GM19452 (cell line): ENCODE measurements around the gene RXRB.
A peak's percentile ranks its signal among the peaks of the same experiment; 100 is the strongest.

ENCODE experiments used
- ATAC-seq: cut with Tn5 transposase; IDR thresholded peaks from one replicate; pipeline ENCODE4 v1.9.1; 2021; ENCODE audit not compliant: unreplicated experiment

The RXRB gene

DNA sequence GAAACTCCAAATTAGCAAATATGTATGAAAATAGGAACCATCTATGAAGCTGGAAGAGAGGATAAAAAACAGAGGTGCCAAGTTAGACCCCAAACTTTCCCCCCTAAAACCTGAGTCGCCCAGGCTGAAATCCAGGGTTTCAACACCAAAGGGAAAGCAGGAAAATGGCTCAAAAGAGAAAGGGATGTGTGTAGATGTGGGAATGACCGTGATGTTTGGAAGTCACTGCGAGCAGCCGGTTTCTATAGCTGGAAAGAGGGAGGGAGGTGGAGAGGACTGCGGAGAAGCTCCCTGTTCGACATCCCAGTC, 12.3 kb upstream of the RXRB start:
- no peak for ATAC-seq

DNA sequence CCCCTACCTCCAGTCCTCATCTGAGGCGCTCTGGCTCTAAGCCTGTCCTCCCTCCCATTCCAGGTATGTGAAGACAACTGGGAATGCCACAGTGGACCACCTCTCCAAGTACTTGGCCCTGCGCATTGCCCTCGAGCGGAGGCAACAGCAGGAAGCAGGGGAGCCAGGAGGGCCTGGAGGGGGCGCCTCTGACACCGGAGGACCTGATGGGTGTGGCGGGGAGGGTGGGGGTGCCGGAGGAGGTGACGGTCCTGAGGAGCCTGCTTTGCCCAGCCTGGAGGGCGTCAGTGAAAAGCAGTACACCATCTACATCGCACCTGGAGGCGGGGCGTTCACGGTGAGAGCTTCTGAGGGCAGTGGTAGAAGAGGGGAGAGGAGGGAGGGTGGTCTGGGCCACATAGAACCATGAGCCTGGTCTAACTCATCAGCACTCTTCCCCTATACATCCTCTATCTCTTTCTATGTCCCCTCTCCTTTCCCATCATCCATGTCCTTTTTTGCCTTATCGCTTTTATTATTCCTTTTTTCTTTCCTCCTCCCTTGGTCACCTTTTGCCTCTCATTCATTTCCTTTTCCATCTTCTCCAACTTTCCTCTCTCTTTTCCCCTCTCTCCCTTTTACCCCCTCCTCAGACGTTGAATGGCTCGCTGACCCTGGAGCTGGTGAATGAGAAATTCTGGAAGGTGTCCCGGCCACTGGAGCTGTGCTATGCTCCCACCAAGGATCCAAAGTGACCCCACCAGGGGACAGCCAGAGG, 11.4 kb upstream of the RXRB start:
- no peak for ATAC-seq

DNA sequence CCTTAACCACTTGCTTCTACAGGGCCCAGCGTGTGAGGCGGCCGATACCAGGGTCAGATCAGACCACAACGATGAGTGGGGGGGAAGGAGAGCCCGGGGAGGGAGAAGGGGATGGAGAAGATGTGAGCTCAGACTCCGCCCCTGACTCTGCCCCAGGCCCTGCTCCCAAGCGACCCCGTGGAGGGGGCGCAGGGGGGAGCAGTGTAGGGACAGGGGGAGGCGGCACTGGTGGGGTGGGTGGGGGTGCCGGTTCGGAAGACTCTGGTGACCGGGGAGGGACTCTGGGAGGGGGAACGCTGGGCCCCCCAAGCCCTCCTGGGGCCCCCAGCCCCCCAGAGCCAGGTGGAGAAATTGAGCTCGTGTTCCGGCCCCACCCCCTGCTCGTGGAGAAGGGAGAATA, 10.7 kb upstream of the RXRB start:
- ATAC-seq = no peak

DNA sequence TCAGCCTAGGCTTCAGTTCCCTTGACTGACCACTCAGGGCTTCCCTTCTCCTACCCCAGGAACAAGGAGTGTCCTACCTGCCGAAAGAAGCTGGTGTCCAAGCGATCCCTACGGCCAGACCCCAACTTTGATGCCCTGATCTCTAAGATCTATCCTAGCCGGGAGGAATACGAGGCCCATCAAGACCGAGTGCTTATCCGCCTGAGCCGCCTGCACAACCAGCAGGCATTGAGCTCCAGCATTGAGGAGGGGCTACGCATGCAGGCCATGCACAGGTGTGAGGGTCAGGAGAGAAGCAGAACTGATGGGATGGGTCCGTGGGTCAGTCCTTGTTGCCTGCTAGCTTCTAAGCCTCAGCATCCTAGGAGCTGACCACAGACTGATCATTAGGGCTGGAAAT, 9.4 kb upstream of the RXRB start:
- ATAC-seq = no peak

DNA sequence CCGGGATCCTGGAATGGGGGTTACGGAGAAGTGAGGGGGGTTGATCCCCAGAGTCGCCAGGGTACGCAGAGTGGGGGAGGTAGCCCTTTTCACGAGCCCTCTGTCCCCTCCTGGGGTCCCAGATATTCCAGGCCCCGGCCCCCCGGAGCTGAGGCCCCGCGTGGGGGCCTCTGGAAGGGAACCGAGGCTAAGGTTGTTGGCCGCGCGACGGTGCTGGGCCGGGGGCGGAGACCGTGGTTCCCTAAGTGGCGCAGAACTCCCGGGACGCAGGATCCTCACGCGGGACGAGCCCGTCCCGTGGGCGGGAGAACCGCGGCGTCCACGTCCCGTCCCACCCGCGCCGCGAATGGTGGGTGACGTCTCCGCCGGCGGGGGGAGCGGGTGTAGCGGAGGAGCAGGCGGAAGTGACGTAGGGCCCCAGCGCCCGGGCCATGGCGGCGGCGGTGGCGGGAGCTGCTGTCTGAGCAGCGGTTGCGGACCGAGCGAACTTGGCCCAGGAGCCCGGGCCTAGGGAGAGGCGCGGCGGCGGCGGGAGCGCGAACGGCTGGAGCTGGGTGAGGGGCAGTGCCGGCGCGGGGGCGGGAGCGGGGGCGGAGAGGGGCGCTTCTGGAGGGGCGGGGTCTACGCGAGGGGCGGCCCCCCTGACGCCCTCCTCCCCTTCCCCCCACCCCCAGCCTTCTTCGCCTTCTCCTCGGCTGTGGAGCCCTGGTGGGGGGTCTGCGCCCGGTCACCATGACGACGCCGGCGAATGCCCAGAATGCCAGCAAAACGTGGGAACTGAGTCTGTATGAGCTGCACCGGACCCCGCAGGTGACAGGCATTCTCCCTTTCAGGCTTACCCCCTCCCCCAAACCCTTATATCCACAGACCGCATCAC, 7.9 kb upstream of the RXRB start, which contains the start of gene RING1:
TSS of gene RING1 (plus strand) at position 410 of the 877 bp plus-strand sequence. CDS start at position 733, 323 bp downstream.
- ATAC-seq = peak; percentile 47

DNA sequence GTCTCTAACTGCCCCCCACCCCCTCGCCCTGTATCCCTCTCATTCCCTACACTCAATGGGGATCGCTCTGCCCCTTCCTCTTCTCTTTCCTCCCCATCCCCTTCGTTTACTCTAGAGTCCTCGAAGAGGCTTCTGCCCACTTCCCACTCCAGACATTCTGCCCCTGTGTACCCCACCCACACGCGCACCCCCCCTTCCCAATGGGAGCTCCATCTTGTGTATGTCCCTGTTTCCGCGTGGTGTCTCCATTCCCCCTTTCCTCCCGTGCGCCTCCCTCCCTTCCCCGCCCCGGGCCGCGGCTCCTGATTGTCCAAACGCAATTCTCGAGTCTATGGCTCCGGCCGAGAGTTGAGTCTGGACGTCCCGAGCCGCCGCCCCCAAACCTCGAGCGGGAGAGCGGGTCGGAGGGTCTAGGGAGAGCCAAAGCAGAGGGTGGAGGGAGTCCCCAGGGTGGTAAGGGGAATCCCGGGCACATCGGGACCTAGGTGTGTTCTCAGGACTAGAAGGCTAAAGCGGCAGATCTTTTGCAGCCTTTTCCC, 7.2 kb upstream of the RXRB start:
- ATAC-seq = no peak

DNA sequence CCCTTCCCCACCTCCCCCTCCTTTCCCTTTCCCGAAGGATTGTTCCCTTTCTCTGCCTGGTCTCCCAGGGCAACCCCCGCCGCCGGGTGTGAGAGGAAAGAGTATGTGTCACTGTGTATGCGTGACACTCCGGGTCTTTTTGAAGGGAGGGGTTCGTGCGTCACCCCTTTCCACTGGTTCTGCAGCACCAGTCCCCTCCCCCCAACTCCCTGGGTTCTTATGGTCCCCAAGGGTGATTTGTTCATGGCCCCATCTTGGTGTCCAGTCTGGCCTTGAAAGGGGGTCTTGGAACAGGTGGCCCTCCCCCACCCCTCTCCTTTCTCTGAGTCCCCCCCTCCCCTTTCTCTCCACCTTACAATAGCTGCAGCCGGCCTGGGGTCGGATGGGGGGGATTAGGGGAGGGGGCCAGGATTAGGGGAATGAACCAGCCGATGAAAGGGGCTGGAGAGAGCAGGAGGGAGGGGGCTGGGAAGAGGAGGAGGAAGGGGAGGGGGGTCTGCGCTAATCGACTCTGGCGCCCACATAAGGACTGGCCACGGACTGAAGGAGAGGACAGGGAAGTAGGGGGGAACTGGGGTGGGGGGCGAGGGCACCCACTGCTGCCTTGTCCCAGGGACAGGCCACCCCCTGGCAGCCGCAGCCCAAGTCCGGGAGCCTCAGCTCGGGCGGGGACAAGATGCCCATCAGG, 6.5 kb upstream of the RXRB start:
- no peak for ATAC-seq

DNA sequence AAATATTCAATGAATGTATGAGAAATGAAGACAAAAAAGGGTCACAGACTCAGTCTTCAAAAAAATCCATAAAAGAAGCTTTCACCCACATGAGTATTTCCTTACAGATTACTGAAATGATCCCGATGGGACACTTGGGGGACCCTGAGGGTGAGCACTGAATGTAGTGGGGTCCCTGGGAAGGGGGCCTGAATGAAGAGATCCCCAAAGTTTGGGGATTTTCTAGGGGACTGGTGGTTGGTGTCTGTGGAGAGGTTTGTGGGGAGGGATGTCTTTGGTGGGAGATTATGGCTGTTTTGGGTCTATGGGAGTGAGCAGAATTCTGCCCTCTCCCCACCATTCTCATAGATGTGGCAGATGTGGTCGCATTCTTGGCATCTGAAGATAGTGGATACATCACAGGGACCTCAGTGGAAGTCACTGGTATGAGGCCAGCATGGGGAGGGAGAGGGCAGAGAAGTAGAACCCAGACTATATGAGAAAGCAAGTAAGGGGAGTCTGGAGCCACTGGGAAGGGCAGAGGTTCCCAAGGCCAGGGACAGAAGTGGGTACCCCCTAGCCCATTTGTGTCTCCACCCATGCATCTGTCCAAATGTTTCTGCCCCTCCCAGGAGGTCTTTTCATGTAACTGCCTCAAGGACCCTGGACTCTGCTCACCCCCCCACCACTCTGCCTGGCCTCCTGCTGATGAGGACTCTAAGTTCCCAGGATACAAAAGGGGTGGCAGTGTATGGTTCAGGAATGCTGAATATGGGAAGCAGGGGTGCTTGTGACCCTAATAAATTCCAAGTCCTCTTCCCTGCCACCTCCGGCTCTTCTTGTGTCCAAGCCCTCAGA, 5.8 kb upstream of the RXRB start:
- ATAC-seq = no peak

DNA sequence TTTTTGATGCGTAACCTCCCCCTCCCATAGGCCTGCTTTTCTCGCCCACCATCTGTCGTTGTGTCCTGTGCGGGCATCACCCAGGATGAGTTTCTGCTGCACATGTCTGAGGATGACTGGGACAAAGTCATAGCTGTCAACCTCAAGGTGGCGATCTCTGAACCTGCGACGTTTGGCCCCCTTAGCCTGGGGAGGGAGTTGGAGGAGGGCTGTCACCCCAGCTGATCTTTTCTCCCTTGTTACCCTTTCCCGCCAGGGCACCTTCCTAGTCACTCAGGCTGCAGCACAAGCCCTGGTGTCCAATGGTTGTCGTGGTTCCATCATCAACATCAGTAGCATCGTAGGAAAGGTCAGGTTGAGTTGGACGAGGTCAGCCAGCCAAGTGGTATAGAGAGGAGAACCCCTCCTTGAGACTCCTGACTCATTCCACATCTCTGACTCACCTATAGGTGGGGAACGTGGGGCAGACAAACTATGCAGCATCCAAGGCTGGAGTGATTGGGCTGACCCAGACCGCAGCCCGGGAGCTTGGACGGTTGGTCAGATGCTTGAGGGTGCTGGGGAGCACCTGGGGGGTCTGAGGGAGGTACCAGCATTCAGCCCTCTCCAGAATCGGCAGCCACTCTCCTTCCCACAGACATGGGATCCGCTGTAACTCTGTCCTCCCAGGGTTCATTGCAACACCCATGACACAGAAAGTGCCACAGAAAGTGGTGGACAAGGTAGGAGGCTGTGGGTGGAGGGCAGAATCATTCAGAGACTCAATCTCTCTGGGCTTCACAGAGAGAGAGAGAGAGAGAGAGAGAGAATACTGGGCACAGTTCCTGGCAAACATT, 4.9 kb upstream of the RXRB start:
- no peak for ATAC-seq

DNA sequence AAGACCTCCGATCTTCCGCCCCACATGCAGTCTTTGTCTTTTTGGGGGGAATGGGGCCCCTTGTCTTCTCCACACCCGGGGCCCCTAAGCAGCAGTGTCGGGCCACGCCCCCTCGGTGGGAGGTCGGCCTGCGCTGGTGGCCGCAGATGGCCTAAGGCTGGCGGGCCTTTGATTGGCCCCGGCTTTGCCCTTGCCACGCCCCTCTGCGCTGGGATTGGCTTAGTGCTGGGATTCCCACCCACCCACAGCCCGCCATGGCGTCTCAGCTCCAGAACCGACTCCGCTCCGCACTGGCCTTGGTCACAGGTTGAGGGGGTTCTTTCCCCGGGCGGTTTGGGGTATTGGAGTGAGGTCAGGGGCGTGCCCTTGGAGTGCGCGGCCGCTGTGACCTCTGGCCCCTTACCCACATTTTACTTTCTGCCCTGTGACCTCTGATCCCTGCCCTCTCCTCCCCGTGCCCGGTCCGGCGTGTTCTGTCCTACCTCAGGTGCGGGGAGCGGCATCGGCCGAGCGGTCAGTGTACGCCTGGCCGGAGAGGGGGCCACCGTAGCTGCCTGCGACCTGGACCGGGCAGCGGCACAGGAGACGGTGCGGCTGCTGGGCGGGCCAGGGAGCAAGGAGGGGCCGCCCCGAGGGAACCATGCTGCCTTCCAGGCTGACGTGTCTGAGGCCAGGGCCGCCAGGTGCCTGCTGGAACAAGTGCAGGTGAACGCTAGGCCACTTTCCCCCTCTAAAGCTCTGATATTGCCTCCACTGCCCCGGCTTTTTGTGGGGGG, 4.1 kb upstream of the RXRB start, which contains the start of gene HSD17B8:
TSS of gene HSD17B8 (plus strand) at position 241 of the 776 bp plus-strand sequence. CDS start at position 255, 14 bp downstream.
- ATAC-seq = no peak

DNA sequence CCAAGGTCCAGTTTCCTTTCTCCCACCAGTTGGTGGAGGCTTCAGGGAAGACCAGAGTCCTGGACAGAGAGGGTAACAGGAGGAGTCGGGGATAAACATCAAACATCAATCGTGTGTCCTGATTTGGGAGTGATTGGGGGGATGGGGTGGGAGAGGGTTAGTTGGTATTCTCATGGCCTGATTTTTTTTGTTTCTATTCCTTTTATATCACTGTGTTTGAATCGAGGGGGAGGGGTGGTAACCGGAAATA, 3.6 kb upstream of the RXRB start:
- no peak for ATAC-seq

DNA sequence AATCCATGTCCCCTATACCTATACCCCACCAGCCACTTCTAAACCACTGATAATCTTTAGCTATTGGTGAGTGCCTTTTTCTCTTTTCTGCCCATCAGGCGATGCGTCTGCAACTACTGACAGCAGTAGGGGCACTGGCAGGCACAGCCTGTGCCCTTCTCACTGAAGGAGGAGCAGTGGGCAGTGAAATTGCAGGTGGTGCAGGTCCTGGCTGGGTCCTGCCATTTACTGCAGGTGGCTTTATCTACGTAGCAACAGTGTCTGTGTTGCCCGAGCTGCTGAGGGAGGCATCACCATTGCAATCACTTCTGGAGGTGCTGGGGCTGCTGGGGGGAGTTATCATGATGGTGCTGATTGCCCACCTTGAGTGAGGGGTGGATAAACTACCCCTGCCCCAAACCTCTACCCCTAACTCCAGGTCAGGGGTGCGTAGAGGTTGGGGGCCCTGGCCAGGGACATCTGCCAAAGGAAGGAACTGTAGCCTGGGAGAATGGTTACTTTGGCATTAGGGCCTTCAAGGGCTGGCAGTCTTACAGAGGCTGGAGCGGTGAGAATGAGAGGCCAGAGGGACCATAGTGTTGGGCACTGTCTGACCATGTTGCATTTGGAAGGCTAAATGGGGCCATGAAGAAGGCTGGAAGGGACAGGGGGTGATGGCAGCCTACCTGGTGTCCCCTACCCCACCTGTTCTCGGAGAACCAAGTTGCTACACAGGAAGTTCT, 3.1 kb upstream of the RXRB start:
- no peak for ATAC-seq

DNA sequence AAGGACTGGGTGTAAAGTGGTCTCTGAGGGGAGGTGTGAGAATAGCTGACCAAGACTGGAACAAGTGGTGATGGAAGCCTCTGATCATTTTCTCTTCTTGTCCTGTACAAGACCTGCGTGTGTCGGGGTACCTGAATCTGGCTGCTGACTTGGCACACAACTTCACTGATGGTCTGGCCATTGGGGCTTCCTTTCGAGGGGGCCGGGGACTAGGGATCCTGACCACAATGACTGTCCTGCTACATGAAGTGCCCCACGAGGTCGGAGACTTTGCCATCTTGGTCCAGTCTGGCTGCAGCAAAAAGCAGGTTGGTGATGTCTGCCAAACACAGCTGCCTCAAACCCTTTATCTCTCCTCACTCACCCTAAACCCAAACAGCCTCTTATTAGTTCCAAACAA, 2.3 kb upstream of the RXRB start:
- no peak for ATAC-seq

DNA sequence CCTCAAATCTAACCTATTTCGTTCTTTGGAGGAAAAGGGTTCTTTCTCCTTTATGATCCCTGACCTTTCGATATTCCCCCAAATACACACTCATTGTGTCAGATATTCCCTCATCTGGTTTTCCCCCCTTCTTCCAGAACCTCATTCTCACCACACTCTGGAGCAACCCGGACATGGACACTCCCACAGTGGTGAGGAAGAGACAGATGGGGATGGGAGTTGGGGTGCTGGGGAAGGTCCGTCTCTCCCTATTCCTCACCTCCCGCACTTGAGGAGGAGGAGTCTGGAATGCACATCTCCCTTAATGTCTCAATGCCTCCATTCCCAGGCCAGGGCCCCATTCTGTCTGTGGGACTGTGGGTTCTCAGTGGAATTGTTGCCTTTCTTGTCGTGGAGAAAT, 1.5 kb upstream of the RXRB start:
- ATAC-seq = no peak

DNA sequence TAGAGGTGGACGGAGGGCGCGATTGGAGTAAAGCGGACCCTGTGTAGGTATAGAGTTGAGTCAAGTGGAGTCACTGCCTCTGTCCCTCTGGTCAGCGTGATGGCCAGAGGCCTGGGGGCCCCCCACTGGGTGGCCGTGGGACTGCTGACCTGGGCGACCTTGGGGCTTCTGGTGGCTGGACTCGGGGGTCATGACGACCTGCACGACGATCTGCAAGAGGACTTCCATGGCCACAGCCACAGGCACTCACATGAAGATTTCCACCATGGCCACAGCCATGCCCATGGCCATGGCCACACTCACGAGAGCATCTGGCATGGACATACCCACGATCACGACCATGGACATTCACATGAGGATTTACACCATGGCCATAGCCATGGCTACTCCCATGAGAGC, 681 bp upstream of the RXRB start:
- no peak for ATAC-seq

DNA sequence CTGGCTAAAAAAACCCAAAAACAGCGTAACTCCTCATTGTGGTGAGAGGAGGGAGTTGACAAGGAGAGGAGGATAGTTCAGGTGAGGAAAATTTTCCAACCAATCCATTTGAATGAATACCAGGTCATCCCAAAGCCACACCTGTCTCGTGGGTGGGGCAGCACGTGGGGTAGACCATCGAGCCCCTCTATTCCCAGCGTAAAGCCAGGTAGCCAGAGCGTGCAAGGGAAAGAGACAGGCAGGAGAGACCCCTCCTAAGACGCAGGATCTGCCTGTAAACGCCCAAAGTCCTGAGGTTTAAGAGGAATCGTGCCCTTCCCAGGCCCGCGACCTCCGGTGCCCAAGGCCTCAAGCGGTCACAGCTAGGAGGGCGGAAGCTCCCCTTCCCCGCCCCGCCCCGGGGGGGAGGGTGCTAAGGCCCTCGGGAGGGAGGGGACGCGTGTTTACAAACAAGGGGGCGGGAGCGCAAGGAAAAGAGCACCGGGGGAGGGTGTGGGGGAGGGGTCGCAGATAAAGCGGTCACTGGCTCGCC, 712 bp downstream of the RXRB start:
- peak; percentile 20 for ATAC-seq

DNA sequence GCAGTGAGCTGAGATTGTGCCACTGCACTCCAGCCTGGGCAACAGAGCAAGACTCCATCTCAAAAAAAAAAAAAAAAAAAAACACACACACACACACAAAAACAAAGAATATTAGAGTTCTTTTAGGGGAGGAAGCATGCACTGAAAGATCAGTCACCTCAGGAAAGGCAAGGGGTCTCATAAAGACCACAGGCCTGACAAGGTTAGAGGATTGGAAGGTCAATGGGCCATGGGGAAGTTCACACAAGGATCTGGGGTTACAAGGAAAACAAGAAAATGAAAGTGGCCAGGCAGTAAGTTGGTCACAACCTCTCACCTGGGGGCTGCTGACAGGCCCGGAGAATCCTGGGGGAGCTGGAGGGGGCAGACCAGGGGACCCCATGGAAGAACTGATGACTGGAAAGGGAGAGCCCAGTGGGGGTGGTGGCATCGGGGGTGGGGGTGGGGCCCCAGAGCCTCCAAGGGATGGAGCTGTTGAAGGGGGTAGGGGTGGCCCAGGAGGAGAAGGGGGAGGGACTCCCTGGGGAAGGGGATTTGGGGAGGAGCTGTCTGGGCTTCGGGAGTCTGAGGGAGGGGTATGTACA, 1.5 kb downstream of the RXRB start:
- ATAC-seq = no peak
